Brain pericyte (primary cell): ENCODE measurements around the gene FYN.

ENCODE experiments used
- DNase-seq: peaks from one replicate; pipeline ENCODE4 v3.0.0-alpha.2; 2012; ENCODE audit warnings: low read depth, low spot score

The FYN gene

GRCh38 chr6:111831408-111831807 is 41.8 kb downstream of the FYN start:
- DNase-seq, result no peak

GRCh38 chr6:111829998-111830397 is 43.3 kb downstream of the FYN start:
- no peak for DNase-seq

GRCh38 chr6:111829581-111829980 is 43.7 kb downstream of the FYN start:
- DNase-seq, result no peak

GRCh38 chr6:111828809-111829208 is 44.4 kb downstream of the FYN start:
- DNase-seq, result no peak

GRCh38 chr6:111825439-111826086 is 47.7 kb downstream of the FYN start:
- DNase-seq, result no peak

- DNase-seq, result no peak
These were observed 48.5 kb downstream of the FYN start for GRCh38 chr6:111824608-111825337.

- no peak for DNase-seq
These were observed 49.2 kb downstream of the FYN start for GRCh38 chr6:111823831-111824607.

GRCh38 chr6:111823012-111823411 is 50.2 kb downstream of the FYN start:
- DNase-seq, result no peak

GRCh38 chr6:111819458-111819857 is 53.8 kb downstream of the FYN start:
- no peak for DNase-seq

GRCh38 chr6:111818539-111819226 is 54.6 kb downstream of the FYN start:
- DNase-seq, result no peak

GRCh38 chr6:111817451-111818120 is 55.7 kb downstream of the FYN start:
- no peak for DNase-seq

- no peak for DNase-seq
These were observed 59.5 kb downstream of the FYN start for GRCh38 chr6:111813677-111814310.

GRCh38 chr6:111813237-111813636 is 60.0 kb downstream of the FYN start:
- DNase-seq, result no peak

- DNase-seq, result no peak
These were observed 60.9 kb downstream of the FYN start for GRCh38 chr6:111812060-111813038.

GRCh38 chr6:111810294-111811131 is 62.7 kb downstream of the FYN start:
- no peak for DNase-seq

GRCh38 chr6:111809766-111810165 is 63.5 kb downstream of the FYN start:
- no peak for DNase-seq

- DNase-seq, result no peak
These were observed 64.0 kb downstream of the FYN start for GRCh38 chr6:111809264-111809663.

- no peak for DNase-seq
These were observed 64.8 kb downstream of the FYN start for GRCh38 chr6:111808493-111808892.
